Measurements from ENCODE around the gene CEP135.
"Not testable (repeated sequence)": the region's sequence is repeated elsewhere in the genome, so short reads cannot be mapped to it uniquely, and the experiment has no call there.

Gene CEP135

GRCh38 chr4:55941881-55942396 lies 6.8 kb upstream of the CEP135 start:
- Histone ChIP-seq H3K27me3 (ENCODE audit: control insufficient read depth, insufficient read depth, low read length) (no peaks in the 10 kb centered on the region), H3K27ac (ENCODE audit: low read length) (no peak overlapping the region), H3K9me3 (ENCODE audit: control insufficient read depth, insufficient read depth, low read length) (no peaks in the 10 kb centered on the region), H3K36me3 (ENCODE audit: control insufficient read depth, insufficient read depth, low read length) (no peaks in the 10 kb centered on the region), H3K4me1 (ENCODE audit: control insufficient read depth, insufficient read depth, low read length) (no peaks in the 10 kb centered on the region), H3K4me3 (ENCODE audit: low read length) (no peak overlapping the region)
- WGBS (ENCODE audit: insufficient coverage, insufficient read length): no CpG with 5 or more reads among the region's 3 CpGs
- DNase-seq (ENCODE audit: low read depth, low spot score): no peak

GRCh38 chr4:55947254-55947882 lies 1.4 kb upstream of the CEP135 start:
- WGBS (ENCODE audit: insufficient coverage, insufficient read length): no CpG with 5 or more reads among the region's 6 CpGs
- Histone ChIP-seq H3K36me3 (ENCODE audit: control insufficient read depth, insufficient read depth, low read length) (no peaks in the 10 kb centered on the region), H3K4me3 (ENCODE audit: low read length) (no peak overlapping the region), H3K27me3 (ENCODE audit: control insufficient read depth, insufficient read depth, low read length) (no peaks in the 10 kb centered on the region), H3K27ac (ENCODE audit: low read length) (no peak overlapping the region), H3K9me3 (ENCODE audit: control insufficient read depth, insufficient read depth, low read length) (no peaks in the 10 kb centered on the region), H3K4me1 (ENCODE audit: control insufficient read depth, insufficient read depth, low read length) (no peaks in the 10 kb centered on the region; the same call in 1 of the 2 replicates)
- no peak for DNase-seq (ENCODE audit: low read depth, low spot score)

- H3K27me3 ChIP-seq (ENCODE audit: control insufficient read depth, insufficient read depth, low read length): no peaks in the 10 kb centered on the region
- H3K27ac ChIP-seq (ENCODE audit: low read length): no peak overlapping the region
- H3K4me3 ChIP-seq (ENCODE audit: low read length): peak overlapping the region; percentile 59; the same call in 1 of the 2 replicates
- no peaks in the 10 kb centered on the region for H3K9me3 ChIP-seq (ENCODE audit: control insufficient read depth, insufficient read depth, low read length)
- no peak for DNase-seq (ENCODE audit: low read depth, low spot score)
- H3K36me3 ChIP-seq (ENCODE audit: control insufficient read depth, insufficient read depth, low read length): no peaks in the 10 kb centered on the region
- H3K4me1 ChIP-seq (ENCODE audit: control insufficient read depth, insufficient read depth, low read length): no peaks in the 10 kb centered on the region; the same call in 1 of the 2 replicates
- WGBS (ENCODE audit: insufficient coverage, insufficient read length): no CpG with 5 or more reads among the region's 19 CpGs
These were observed 626 bp upstream of the CEP135 start for GRCh38 chr4:55947912-55948725.

GRCh38 chr4:55949482-55949802 lies 697 bp downstream of the CEP135 start:
- H3K27me3 ChIP-seq (ENCODE audit: control insufficient read depth, insufficient read depth, low read length): no peaks in the 10 kb centered on the region
- no CpG with 5 or more reads among the region's 3 CpGs for WGBS (ENCODE audit: insufficient coverage, insufficient read length)
- peak overlapping the region; percentile 59; the same call in 1 of the 2 replicates for H3K4me3 ChIP-seq (ENCODE audit: low read length)
- no peak for DNase-seq (ENCODE audit: low read depth, low spot score)
- H3K4me1 ChIP-seq (ENCODE audit: control insufficient read depth, insufficient read depth, low read length): no peaks in the 10 kb centered on the region; the same call in 1 of the 2 replicates
- no peak overlapping the region for H3K27ac ChIP-seq (ENCODE audit: low read length)
- H3K36me3 ChIP-seq (ENCODE audit: control insufficient read depth, insufficient read depth, low read length): no peaks in the 10 kb centered on the region
- H3K9me3 ChIP-seq (ENCODE audit: control insufficient read depth, insufficient read depth, low read length): no peaks in the 10 kb centered on the region

- H3K4me3 ChIP-seq (ENCODE audit: low read length): no peak overlapping the region
- H3K36me3 ChIP-seq (ENCODE audit: control insufficient read depth, insufficient read depth, low read length): 0 out of 2 replicates have a peak, but pooled peaks cover 2% of the 10 kb centered on the region
- no peak overlapping the region for H3K27ac ChIP-seq (ENCODE audit: low read length)
- no peak for DNase-seq (ENCODE audit: low read depth, low spot score)
- WGBS (ENCODE audit: insufficient coverage, insufficient read length): no CpG with 5 or more reads among the region's 5 CpGs
- H3K27me3 ChIP-seq (ENCODE audit: control insufficient read depth, insufficient read depth, low read length): no peaks in the 10 kb centered on the region
- no peaks in the 10 kb centered on the region for H3K9me3 ChIP-seq (ENCODE audit: control insufficient read depth, insufficient read depth, low read length)
- no peaks in the 10 kb centered on the region; the same call in 1 of the 2 replicates for H3K4me1 ChIP-seq (ENCODE audit: control insufficient read depth, insufficient read depth, low read length)
These were observed 2.6 kb downstream of the CEP135 start for GRCh38 chr4:55951191-55951922.

GRCh38 chr4:55955710-55956109 lies 7.0 kb downstream of the CEP135 start:
- no peaks in the 10 kb centered on the region for H3K9me3 ChIP-seq (ENCODE audit: control insufficient read depth, insufficient read depth, low read length)
- H3K4me1 ChIP-seq (ENCODE audit: control insufficient read depth, insufficient read depth, low read length): no peaks in the 10 kb centered on the region
- no CpG with 5 or more reads among the region's 1 CpG for WGBS (ENCODE audit: insufficient coverage, insufficient read length)
- H3K4me3 ChIP-seq (ENCODE audit: low read length): no peak overlapping the region
- DNase-seq (ENCODE audit: low read depth, low spot score): no peak
- 0 out of 2 replicates have a peak, but pooled peaks cover 2% of the 10 kb centered on the region for H3K36me3 ChIP-seq (ENCODE audit: control insufficient read depth, insufficient read depth, low read length)
- H3K27ac ChIP-seq (ENCODE audit: low read length): no peak overlapping the region
- no peaks in the 10 kb centered on the region for H3K27me3 ChIP-seq (ENCODE audit: control insufficient read depth, insufficient read depth, low read length)

GRCh38 chr4:55959655-55960054 lies 10.9 kb downstream of the CEP135 start:
- DNase-seq (ENCODE audit: low read depth, low spot score): no peak
- H3K4me1 ChIP-seq (ENCODE audit: control insufficient read depth, insufficient read depth, low read length): no peaks in the 10 kb centered on the region
- H3K27ac ChIP-seq (ENCODE audit: low read length): no peak overlapping the region
- H3K9me3 ChIP-seq (ENCODE audit: control insufficient read depth, insufficient read depth, low read length): no peaks in the 10 kb centered on the region
- no peak overlapping the region for H3K4me3 ChIP-seq (ENCODE audit: low read length)
- H3K36me3 ChIP-seq (ENCODE audit: control insufficient read depth, insufficient read depth, low read length): 0 out of 2 replicates have a peak, but pooled peaks cover 2% of the 10 kb centered on the region
- no peaks in the 10 kb centered on the region for H3K27me3 ChIP-seq (ENCODE audit: control insufficient read depth, insufficient read depth, low read length)

GRCh38 chr4:55964046-55964445 lies 15.3 kb downstream of the CEP135 start:
- no CpG with 5 or more reads among the region's 3 CpGs for WGBS (ENCODE audit: insufficient coverage, insufficient read length)
- no peaks in the 10 kb centered on the region for H3K9me3 ChIP-seq (ENCODE audit: control insufficient read depth, insufficient read depth, low read length)

GRCh38 chr4:55965585-55965984 lies 16.8 kb downstream of the CEP135 start:
- H3K27me3 ChIP-seq (ENCODE audit: control insufficient read depth, insufficient read depth, low read length): no peaks in the 10 kb centered on the region
- no peaks in the 10 kb centered on the region for H3K9me3 ChIP-seq (ENCODE audit: control insufficient read depth, insufficient read depth, low read length)
- H3K4me3 ChIP-seq (ENCODE audit: low read length): no peak overlapping the region
- H3K36me3 ChIP-seq (ENCODE audit: control insufficient read depth, insufficient read depth, low read length): no peaks in the 10 kb centered on the region
- no peak overlapping the region for H3K27ac ChIP-seq (ENCODE audit: low read length)
- no peak for DNase-seq (ENCODE audit: low read depth, low spot score)
- WGBS (ENCODE audit: insufficient coverage, insufficient read length): no CpG with 5 or more reads among the region's 4 CpGs
- H3K4me1 ChIP-seq (ENCODE audit: control insufficient read depth, insufficient read depth, low read length): no peaks in the 10 kb centered on the region

More at GRCh38 chr4:55964046-55964445, 15.3 kb downstream of the CEP135 start:
- Histone ChIP-seq H3K4me1 (ENCODE audit: control insufficient read depth, insufficient read depth, low read length) (no peaks in the 10 kb centered on the region), H3K27me3 (ENCODE audit: control insufficient read depth, insufficient read depth, low read length) (no peaks in the 10 kb centered on the region), H3K36me3 (ENCODE audit: control insufficient read depth, insufficient read depth, low read length) (no peaks in the 10 kb centered on the region), H3K27ac (ENCODE audit: low read length) (no peak overlapping the region), H3K4me3 (ENCODE audit: low read length) (no peak overlapping the region)
- no peak for DNase-seq (ENCODE audit: low read depth, low spot score)

- not testable (repeated sequence) for H3K4me3 ChIP-seq (ENCODE audit: low read length); H3K4me1 ChIP-seq (ENCODE audit: control insufficient read depth, insufficient read depth, low read length); H3K27ac ChIP-seq (ENCODE audit: low read length); H3K9me3 ChIP-seq (ENCODE audit: control insufficient read depth, insufficient read depth, low read length); H3K36me3 ChIP-seq (ENCODE audit: control insufficient read depth, insufficient read depth, low read length); H3K27me3 ChIP-seq (ENCODE audit: control insufficient read depth, insufficient read depth, low read length); DNase-seq (ENCODE audit: low read depth, low spot score)
- no CpG with 5 or more reads among the region's 5 CpGs for WGBS (ENCODE audit: insufficient coverage, insufficient read length)
These were observed 17.6 kb downstream of the CEP135 start for GRCh38 chr4:55966324-55966723.
